HG03064 (cell line): ENCODE results near the gene MYL12B.
"Not testable (repeated sequence)": the region's sequence is repeated elsewhere in the genome, so short reads cannot be mapped to it uniquely, and the experiment has no call there.

Experiments
- ATAC-seq: cut with Tn5 transposase; IDR thresholded peaks from one replicate; pipeline ENCODE4 v1.9.1; 2021; ENCODE audit warnings: low read depth; ENCODE audit not compliant: unreplicated experiment

The MYL12B gene

GRCh38 chr18:3293196-3293951 is 31.4 kb downstream of the MYL12B start:
- ATAC-seq = no peak

DNA sequence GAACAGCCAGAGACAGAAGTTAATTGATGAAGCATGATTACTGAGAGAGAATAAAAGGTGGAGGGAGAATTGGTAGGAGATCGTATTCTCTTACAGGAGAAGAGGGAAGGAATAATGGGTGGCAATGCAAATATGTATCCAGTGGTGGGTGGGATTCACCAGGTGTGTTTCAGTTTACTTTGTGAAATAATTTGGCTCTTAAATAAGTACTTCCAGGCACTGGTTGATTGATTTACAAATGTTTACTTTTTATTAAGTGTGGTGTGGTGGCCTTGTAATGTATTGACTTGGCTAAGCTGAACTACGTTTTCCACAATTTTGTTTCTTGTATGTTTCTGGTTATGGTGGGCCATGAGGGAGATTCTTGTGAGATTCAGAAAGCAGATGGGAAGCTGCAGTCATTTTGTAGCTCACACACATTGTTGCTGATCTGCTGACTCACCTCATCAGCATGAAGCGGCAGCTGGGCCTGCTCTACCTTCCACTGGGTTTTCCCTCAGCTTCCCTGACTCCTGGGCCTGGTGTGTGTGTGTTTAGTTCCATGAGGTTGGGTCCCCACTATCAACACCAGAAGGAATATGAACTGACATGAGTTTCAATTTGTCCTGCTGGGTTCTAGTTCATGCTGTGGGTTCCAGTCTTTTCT is 32.6 kb downstream of the MYL12B start:
- no peak for ATAC-seq

DNA sequence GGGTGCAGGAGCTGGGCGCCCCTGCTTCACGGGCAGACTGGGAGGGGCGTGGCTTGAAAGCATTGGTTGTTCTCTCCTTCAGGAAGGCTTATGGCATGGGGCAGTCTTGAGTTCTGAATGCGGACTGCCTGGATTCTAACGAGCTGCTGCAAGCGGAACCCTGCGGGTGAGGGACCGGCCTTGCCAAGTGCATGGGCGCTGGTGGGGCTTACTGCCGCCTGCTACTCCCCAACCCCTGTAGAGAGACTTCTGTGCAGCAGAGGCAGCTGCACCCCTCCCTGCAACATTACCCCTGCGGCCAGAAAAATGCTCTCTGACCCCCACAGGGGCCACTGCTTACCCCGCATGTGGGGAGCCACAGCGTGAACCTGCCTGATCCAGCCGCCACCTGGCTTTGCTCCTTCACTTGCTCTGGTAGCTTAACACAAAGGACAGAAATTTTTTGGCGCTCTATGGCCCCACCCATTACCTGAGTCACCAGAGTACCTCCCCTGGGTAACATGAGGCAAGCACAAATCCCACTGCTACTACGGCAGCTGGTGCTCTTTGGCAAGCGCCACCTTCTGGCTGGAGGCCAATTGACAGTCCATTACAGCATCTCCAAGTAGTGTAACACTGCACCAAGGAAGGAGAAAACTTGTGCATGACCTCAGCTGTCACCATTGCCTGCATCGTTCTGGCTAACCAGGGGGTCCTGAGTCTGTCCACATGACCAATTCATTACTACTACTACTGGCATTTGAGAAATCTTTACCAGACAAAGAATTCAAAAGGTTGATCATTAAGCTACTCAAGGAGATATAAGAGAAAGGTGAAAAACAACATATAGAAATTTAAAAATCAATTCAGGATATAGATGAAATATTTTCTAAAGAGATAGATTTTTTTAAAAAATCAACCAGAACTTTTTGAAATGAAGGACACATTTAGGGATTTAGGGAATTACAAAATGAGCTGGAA is 35.4 kb downstream of the MYL12B start:
- peak; percentile 100 for ATAC-seq

DNA sequence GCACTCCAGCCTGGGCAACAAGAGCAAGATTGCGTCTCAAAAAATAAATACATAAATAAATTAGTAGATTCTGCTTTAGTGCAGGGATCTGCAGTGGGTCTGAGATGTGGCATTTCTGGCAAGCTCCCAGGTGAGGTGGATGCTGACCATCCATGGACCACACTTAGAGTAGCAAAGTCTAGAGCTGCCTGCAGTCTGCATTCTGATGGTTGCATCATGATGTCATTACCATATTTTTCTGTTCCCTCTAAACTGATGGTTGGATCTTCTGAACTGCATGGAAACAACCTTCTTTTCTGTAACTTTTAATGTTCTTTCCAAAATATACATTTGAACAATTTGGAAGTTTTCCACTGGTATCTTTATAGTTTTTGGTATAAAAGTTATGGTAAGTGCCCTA is 42.9 kb downstream of the MYL12B start:
- no peak for ATAC-seq

- no peak for ATAC-seq
Observed at GRCh38 chr18:3305354-3305762, 43.4 kb downstream of the MYL12B start.

- ATAC-seq = no peak
Observed at GRCh38 chr18:3305933-3306332, 44.0 kb downstream of the MYL12B start.

DNA sequence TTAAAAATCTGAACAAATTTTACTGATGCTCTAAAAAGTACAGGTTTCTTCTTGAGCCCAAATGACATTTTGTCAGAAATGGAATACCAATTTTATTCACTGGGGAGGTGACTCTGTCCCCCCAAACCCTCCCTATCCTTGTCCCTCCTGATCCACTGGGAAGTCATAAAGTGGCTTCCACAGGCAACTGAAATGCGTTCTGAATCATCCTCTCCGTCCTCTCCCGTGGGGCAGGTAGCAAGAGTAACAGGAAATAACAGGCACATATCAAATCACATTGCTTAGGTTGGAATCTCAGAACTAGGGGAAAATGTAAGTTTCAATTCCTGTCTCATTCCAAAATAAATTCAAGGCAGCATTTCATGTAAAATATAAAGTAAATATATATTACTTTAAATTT is 44.5 kb downstream of the MYL12B start:
- ATAC-seq = no peak

GRCh38 chr18:3313685-3314084 is 51.8 kb downstream of the MYL12B start:
- no peak for ATAC-seq

DNA sequence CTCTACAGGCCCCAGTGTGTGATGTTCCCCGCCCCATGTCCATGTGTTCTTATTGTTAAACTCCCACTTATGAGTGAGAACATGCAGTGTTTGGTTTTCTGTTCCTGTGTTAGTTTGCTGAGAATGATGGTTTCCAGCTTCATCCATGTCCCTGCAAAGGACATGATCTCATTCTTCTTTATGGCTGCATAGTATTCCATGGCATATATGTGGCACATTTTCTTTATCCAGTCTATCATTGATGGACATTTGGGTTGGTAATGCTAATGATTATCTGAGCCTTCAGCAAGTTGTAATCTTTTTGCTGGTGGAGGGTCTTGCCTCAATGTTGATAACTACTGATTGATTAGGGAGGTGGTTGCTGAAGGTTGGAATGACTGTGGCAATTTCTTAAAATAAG is 53.4 kb downstream of the MYL12B start:
- not testable (repeated sequence) for ATAC-seq

GRCh38 chr18:3319399-3319798 is 57.5 kb downstream of the MYL12B start:
- ATAC-seq = no peak

- ATAC-seq = no peak
Observed at GRCh38 chr18:3319894-3320454, 58.0 kb downstream of the MYL12B start.

- no peak for ATAC-seq
Observed at GRCh38 chr18:3321133-3321812, 59.3 kb downstream of the MYL12B start.

DNA sequence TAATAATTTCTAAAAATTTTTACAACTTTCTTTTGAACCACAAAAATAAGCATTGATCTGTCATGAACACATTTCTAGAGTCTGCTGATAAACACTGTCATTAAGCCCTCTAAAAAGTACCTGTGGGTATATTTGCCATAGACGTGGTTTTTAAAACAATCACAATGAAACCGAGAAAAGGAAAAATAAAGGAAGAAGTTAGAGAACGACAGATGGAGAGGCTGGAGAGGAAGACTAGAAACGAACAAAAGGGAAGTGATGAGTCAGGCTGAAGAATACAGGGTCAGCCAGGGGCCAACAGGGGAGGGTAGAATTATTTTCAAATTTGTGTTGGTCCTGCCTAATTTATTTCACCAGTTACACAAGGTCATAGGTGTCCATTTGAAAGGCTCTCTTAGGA is 62.0 kb downstream of the MYL12B start:
- no peak for ATAC-seq
